HepG2 (cell line): Measurements from ENCODE around the gene GBX1. TPM values are rescaled to one million over a fixed set of nuclear protein-coding genes. Genes with fewer than 3 reads are reported as not detected.

ENCODE experiments used
- ATAC-seq: fragments of 200-7000 bp; cut with Tn5 transposase; 3 replicates; pipeline ENCODE4 v1.9.1; 2020; ENCODE audit warnings: mild to moderate bottlenecking, moderate library complexity
- Bru-seq: library from RNA; stranded (reverse); fragments of 400-500 nt; gene quantifications from one replicate; lab custom pipeline; 2021; lab: Mats Ljungman, UMichigan
- BruChase-seq, 2 experiments: library from RNA; stranded (reverse); fragments of 400-500 nt; gene quantifications; one replicate each; lab custom pipeline; 2021; lab: Mats Ljungman, UMichigan
- BruUV-seq: library from RNA; stranded (reverse); fragments of 400-500 nt; replicated peaks from 2 replicates; lab custom pipeline; 2021; lab: Mats Ljungman, UMichigan
- CTCF ChIA-PET: fragments of 300-600 bp; formaldehyde crosslinking; extraction: SDS; loops from one replicate; lab custom pipeline; 2021; ENCODE audit warnings: low total read pairs, inconsistent platforms, low intra/inter-chr PET ratio; lab: Yijun Ruan, JAX
- POLR2A ChIA-PET: fragments of 350-600 bp; sonication (Branson Sonifier 250); formaldehyde crosslinking; loops from one replicate; lab custom pipeline; 2020; ENCODE audit warnings: antibody characterized with exemption, inconsistent platforms; lab: Yijun Ruan, JAX
- DNase-seq: peaks from one replicate; pipeline ENCODE4 v3.0.0-alpha.2; 2015; ENCODE audit warnings: low spot score
- FAIRE-seq: peaks from 3 replicates; lab custom pipeline; 2011; peaks lifted over from hg19 to GRCh38; lab: Jason Lieb, UNC
- H2AFZ ChIP-seq: one replicate; pipeline ENCODE4 v1.6.1; 2011; ENCODE audit warnings: low read length, inconsistent platforms
- H3K27ac ChIP-seq: fragments of 300-600 bp; 3 replicates; pipeline ENCODE4 v1.8.0; 2011; ENCODE audit warnings: mixed run types, mild to moderate bottlenecking, mixed read lengths, low read length, inconsistent platforms; ENCODE audit not compliant: insufficient read depth; ENCODE audit errors: extremely low read length
- H3K27me3 ChIP-seq, 2 experiments: fragments of 200-600 bp in 1 of 2; 2 replicates in 1 of 2; 3 replicates in 1 of 2; pipeline versions ENCODE4 v1.6.0 to v1.8.0; 2011; ENCODE audit warnings: low read length in 2 of 2, mild to moderate bottlenecking in 2 of 2, moderate library complexity in 2 of 2, inconsistent platforms in 1 of 2; ENCODE audit not compliant: insufficient read depth in 2 of 2, control insufficient read depth in 1 of 2
- H3K36me3 ChIP-seq, 2 experiments: fragments of 200-600 bp in 1 of 2; replicated peaks in 1 of 2; 2 replicates in 1 of 2; 3 replicates in 1 of 2; pipeline versions ENCODE4 v1.5.1 to v1.8.0; 2011; ENCODE audit warnings: low read length in 2 of 2, inconsistent platforms in 1 of 2; ENCODE audit not compliant: insufficient read depth in 2 of 2, control insufficient read depth in 1 of 2
- H3K4me1 ChIP-seq: 2 replicates; pipeline ENCODE4 v1.5.1; 2012; ENCODE audit warnings: low read length, inconsistent platforms; ENCODE audit not compliant: insufficient read depth
- H3K4me2 ChIP-seq: 2 replicates; pipeline ENCODE4 v1.6.0; 2011; ENCODE audit warnings: low read depth, low read length, inconsistent platforms
- H3K4me3 ChIP-seq, 3 experiments: fragments of 200-600 bp in 1 of 3; sonication (generic), shearing (Covaris generic) in 1 of 3; replicated peaks in 1 of 3; 2 replicates each; pipeline ENCODE4 v1.5.1; 2011 to 2016; ENCODE audit warnings: low read length in 3 of 3, inconsistent platforms in 2 of 3, low read depth in 2 of 3, mild to moderate bottlenecking in 2 of 3, control low read depth in 1 of 3, mixed read lengths in 1 of 3; ENCODE audit not compliant: insufficient read depth in 1 of 3
- H3K79me2 ChIP-seq: one replicate; pipeline ENCODE4 v1.6.1; 2011; ENCODE audit warnings: low read length, inconsistent platforms; ENCODE audit not compliant: insufficient read depth
- H3K9ac ChIP-seq: 2 replicates; pipeline ENCODE4 v1.6.0; 2011; ENCODE audit warnings: mild to moderate bottlenecking, low read depth, low read length, inconsistent platforms; ENCODE audit not compliant: insufficient read depth
- H3K9me3 ChIP-seq: 2 replicates; pipeline ENCODE4 v1.5.1; 2012; ENCODE audit warnings: mild to moderate bottlenecking, low read length
- H4K20me1 ChIP-seq: 2 replicates; pipeline ENCODE4 v1.6.0; 2011; ENCODE audit warnings: inconsistent platforms, mild to moderate bottlenecking, low read length, moderate library complexity; ENCODE audit not compliant: insufficient read depth
- BCL6 ChIP-seq: IDR thresholded peaks from 2 replicates; pipeline ENCODE4 v1.6.1; 2016; ENCODE audit warnings: missing genetic modification reagents, missing compliant biosample characterization
- E2F2 ChIP-seq: sonication (generic); formaldehyde crosslinking; IDR thresholded peaks from 2 replicates; pipeline ENCODE4 v1.4.0; 2020; ENCODE audit warnings: missing genetic modification reagents, borderline replicate concordance
- HNRNPLL ChIP-seq: fragments of 200-400 bp; formaldehyde crosslinking; IDR thresholded peaks from 2 replicates; pipeline ENCODE4 v1.6.1; 2017; ENCODE audit warnings: mild to moderate bottlenecking, low read depth, low read length; ENCODE audit not compliant: poor library complexity, severe bottlenecking
- KLF15 ChIP-seq: sonication (generic); formaldehyde crosslinking; IDR thresholded peaks from 2 replicates; pipeline ENCODE4 v1.8.1; 2023; ENCODE audit warnings: borderline replicate concordance, mild to moderate bottlenecking, inconsistent platforms, missing genetic modification reagents, mixed read lengths
- LBX2 ChIP-seq: sonication (generic); formaldehyde crosslinking; IDR thresholded peaks from 2 replicates; pipeline ENCODE4 v1.5.0; 2020; ENCODE audit warnings: missing genetic modification reagents, mild to moderate bottlenecking, borderline replicate concordance
- PATZ1 ChIP-seq: sonication (generic); formaldehyde crosslinking; IDR thresholded peaks from 2 replicates; pipeline ENCODE4 v1.4.0; 2020; ENCODE audit warnings: missing genetic modification reagents
- SP4 ChIP-seq: sonication (generic); formaldehyde crosslinking; IDR thresholded peaks from 2 replicates; pipeline ENCODE4 v1.8.1; 2023; ENCODE audit warnings: mild to moderate bottlenecking, missing genetic modification reagents
- TBL1XR1 ChIP-seq: fragments of 150-350 bp; IDR thresholded peaks from 2 replicates; pipeline ENCODE4 v1.6.1; 2014; ENCODE audit warnings: borderline replicate concordance, low read length; ENCODE audit not compliant: partially characterized antibody
- ZBTB3 ChIP-seq: sonication (generic); formaldehyde crosslinking; IDR thresholded peaks from 2 replicates; pipeline ENCODE4 v1.4.0; 2020; ENCODE audit warnings: low read depth, mild to moderate bottlenecking, moderate library complexity, missing genetic modification reagents, borderline replicate concordance
- ZNF101 ChIP-seq: sonication (generic); formaldehyde crosslinking; IDR thresholded peaks from 2 replicates; pipeline ENCODE4 v1.4.0; 2020; ENCODE audit warnings: mild to moderate bottlenecking, low read depth, missing genetic modification reagents, borderline replicate concordance
- ZNF850 ChIP-seq: sonication (generic); formaldehyde crosslinking; conservative IDR thresholded peaks from 2 replicates; pipeline ENCODE4 v1.9.0; 2021; ENCODE audit warnings: mild to moderate bottlenecking, missing genetic modification reagents
- WGBS: methylation state at CpG from one replicate; pipeline ENCODE4 v1.1.6; 2017; ENCODE audit warnings: low lambda C conversion rate; 5-methylcytosine and 5-hydroxymethylcytosine counted together
- in situ Hi-C: cut with HindIII; loops from 2 replicates; pipeline ENCODE4 v1.10.0; 2017; ENCODE audit warnings: low pct_unique_long_range_greater_than_20kb; ENCODE audit not compliant: extremely low pct_ligation_motif_present
- intact Hi-C: fragments of 100-400 bp; cut with micrococcal nuclease; formaldehyde crosslinking; loops from one replicate; pipeline ENCODE4 v1.10.0; 2022; ENCODE audit not compliant: unreplicated experiment
- long read RNA-seq, 2 experiments: library from RNA in 1 of 2; library from polyadenylated mRNA in 1 of 2; stranded (forward) in 1 of 2; unstranded in 1 of 2; transcript quantifications; one replicate each; pipeline ENCODE4 v2.0.0, GENCODE V29; 2019 to 2022
- polyA minus RNA-seq, 3 experiments: library from RNA; depleted of rRNA, polyadenylated mRNA; stranded (reverse); fragments of >200 nt; gene quantifications; 2 replicates each; pipeline ENCODE4 v1.2.3, GENCODE V29; 2011; ENCODE audit warnings: low replicate concordance in 1 of 3
- polyA plus RNA-seq, 8 experiments: library from polyadenylated mRNA; depleted of rRNA in 3 of 8; stranded (reverse) in 7 of 8; unstranded in 1 of 8; fragments of >200 nt; fragmentation: Illumina TruSeq in 4 of 8; extraction: Trizol in 4 of 8; gene quantifications; 2 replicates each; pipeline versions ENCODE4 v1.2.1 to v1.2.3, GENCODE V29; 2011 to 2016; ENCODE audit warnings: low read depth in 4 of 8, missing spikeins in 1 of 8, mixed read lengths in 1 of 8; ENCODE audit not compliant: insufficient read depth in 1 of 8
- total RNA-seq, 5 experiments: library from RNA; depleted of rRNA; stranded (reverse); fragments of >200 nt; fragmentation: Illumina TruSeq; extraction: Trizol; gene quantifications; 2 replicates each; pipeline ENCODE4 v1.2.3, GENCODE V29; 2016; ENCODE audit warnings: low read depth in 1 of 5
- TF ChIP-seq, protein P1 (sequence below): sonication (generic); formaldehyde crosslinking; IDR thresholded peaks from 2 replicates; pipeline ENCODE4 v1.4.0; 2020; ENCODE audit warnings: missing genetic modification reagents

GBX1 gene
- total RNA-seq (2016; rRNA removed; fragmentation: Illumina TruSeq; extraction: Trizol): not detected in 2 replicates
- not detected in 2 replicates for total RNA-seq (2016; cell fraction: cytosol; rRNA removed; fragmentation: Illumina TruSeq; extraction: Trizol; ENCODE audit: low read depth)
- total RNA-seq (2016; cell fraction: insoluble cytoplasmic fraction; rRNA removed; fragmentation: Illumina TruSeq; extraction: Trizol): not detected in 2 replicates
- total RNA-seq (2016; cell fraction: membrane; rRNA removed; fragmentation: Illumina TruSeq; extraction: Trizol): not detected in 2 replicates
- total RNA-seq (2016; cell fraction: nucleus; rRNA removed; fragmentation: Illumina TruSeq; extraction: Trizol): not detected in 2 replicates
- polyA plus RNA-seq (2011; rRNA removed): not detected in 2 replicates
- not detected in 2 replicates for polyA plus RNA-seq (2011; cell fraction: cytosol; rRNA removed)
- not detected in 2 replicates for polyA plus RNA-seq (2011; cell fraction: nucleus; rRNA removed)
- polyA plus RNA-seq (2012): not detected in 2 replicates
- polyA plus RNA-seq (2016; cell fraction: cytosol; fragmentation: Illumina TruSeq; extraction: Trizol; ENCODE audit: low read depth): not detected in 2 replicates
- not detected in 2 replicates for polyA plus RNA-seq (2016; cell fraction: insoluble cytoplasmic fraction; fragmentation: Illumina TruSeq; extraction: Trizol; ENCODE audit: low read depth)
- not detected in 2 replicates for polyA plus RNA-seq (2016; cell fraction: membrane; fragmentation: Illumina TruSeq; extraction: Trizol; ENCODE audit: low read depth)
- polyA plus RNA-seq (2016; cell fraction: nucleus; fragmentation: Illumina TruSeq; extraction: Trizol; ENCODE audit: insufficient read depth, low read depth): not detected in 2 replicates
- polyA minus RNA-seq (2011; rRNA and poly(A)+ RNA removed; ENCODE audit: low replicate concordance): not detected in 2 replicates
- not detected in 2 replicates for polyA minus RNA-seq (2011; cell fraction: cytosol; rRNA and poly(A)+ RNA removed)
- polyA minus RNA-seq (2011; cell fraction: nucleus; rRNA and poly(A)+ RNA removed): not detected in 2 replicates
- percentile 6 among the genes with signal in this experiment for Bru-seq, nascent RNA
- BruChase-seq, experiment 1, labeled RNA remaining after a 6-hour chase: percentile 6 among the genes with signal in this experiment
- not detected for BruChase-seq, experiment 2, labeled RNA remaining after a 2-hour chase
- long read RNA-seq, experiment 1: 0 reads
- long read RNA-seq, experiment 2: 0 reads

GRCh38 chr7:151167197-151167961, at the start of gene GBX1:
TSS of gene GBX1 (minus strand) at chr7:151167694. CDS start at chr7:151167548, 146 bp downstream.
- CTCF ChIA-PET: interaction anchor here (1.2 kb wide), 1 partner anchor 136 kb away, joined by 3 read pairs; no protein-coding TSS in a partner anchor
- no TSS peak for BruUV-seq
- H3K4me3 ChIP-seq: peak within 1 kb of the TSS; percentile 47 to 71 (median 55); a peak in 5 of 6 replicates
- H3K27me3 ChIP-seq: peaks cover 9 to 66% of the 10 kb centered on the region in 2 experiments
- no peaks in the 10 kb centered on the region for H3K36me3 ChIP-seq
- POLR2A ChIA-PET: no interaction called here
- no peak within 1 kb of the TSS for H2AFZ ChIP-seq
- H3K27ac ChIP-seq: no peak within 1 kb of the TSS
- peak; percentile 76 for ATAC-seq
- intact Hi-C loops: no loop called here
- FAIRE-seq: no peak
- no peaks in the 10 kb centered on the region for H3K9me3 ChIP-seq
- in situ Hi-C loops: no loop called here
- no peaks in the 10 kb centered on the region for H4K20me1 ChIP-seq
- no peak for DNase-seq
- H3K9ac ChIP-seq: no peak within 1 kb of the TSS
- H3K4me1 ChIP-seq: no peaks in the 10 kb centered on the region
- H3K4me2 ChIP-seq: peak within 1 kb of the TSS; percentile 66
- H3K79me2 ChIP-seq: no peaks in the 10 kb centered on the region
- 3% methylated on average over 8 of the region's 101 CpGs for WGBS
- TF ChIP-seq ZBTB3 (CRISPR knock-in tag) (no peak), KLF15 (CRISPR knock-in tag) (no peak), E2F2 (no peak), LBX2 (CRISPR knock-in tag) (no peak), HNRNPLL (peak; percentile 39), ZNF850 (CRISPR knock-in tag) (no peak), TBL1XR1 (no peak), PATZ1 (CRISPR knock-in tag) (no peak), BCL6 (CRISPR knock-in tag) (no peak), ZNF101 (no peak), SP4 (CRISPR knock-in tag) (no peak)
- TF ChIP-seq, protein P1, sequence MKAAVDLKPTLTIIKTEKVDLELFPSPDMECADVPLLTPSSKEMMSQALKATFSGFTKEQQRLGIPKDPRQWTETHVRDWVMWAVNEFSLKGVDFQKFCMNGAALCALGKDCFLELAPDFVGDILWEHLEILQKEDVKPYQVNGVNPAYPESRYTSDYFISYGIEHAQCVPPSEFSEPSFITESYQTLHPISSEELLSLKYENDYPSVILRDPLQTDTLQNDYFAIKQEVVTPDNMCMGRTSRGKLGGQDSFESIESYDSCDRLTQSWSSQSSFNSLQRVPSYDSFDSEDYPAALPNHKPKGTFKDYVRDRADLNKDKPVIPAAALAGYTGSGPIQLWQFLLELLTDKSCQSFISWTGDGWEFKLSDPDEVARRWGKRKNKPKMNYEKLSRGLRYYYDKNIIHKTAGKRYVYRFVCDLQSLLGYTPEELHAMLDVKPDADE (CRISPR knock-in tag): no peak
